ENCODE data around the gene SGSM1. TPM values are rescaled to one million over a fixed set of nuclear protein-coding genes. Genes with fewer than 3 reads are reported as not detected.

SGSM1 gene
- total RNA-seq, 4 donors from 2014 or later, result 4.2 to 6.7 (median 5.6) TPM

- no peak for TF ChIP-seq POLR2A (IDR thresholded peaks at IDR 0.05)
- no peak for TF ChIP-seq CTCF (IDR thresholded peaks at IDR 0.05)
- intact Hi-C loops (cut with DNase I), result loop anchor here (5.0 kb wide), 1 partner anchor 80 kb away; no protein-coding TSS in a partner anchor
- no peak overlapping the region for H3K27ac ChIP-seq
- no peak for DNase-seq
- no peaks in the 10 kb centered on the region for H3K27me3 ChIP-seq
- H3K4me3 ChIP-seq (replicated peaks in 1 of 3), result no peak overlapping the region
- H3K36me3 ChIP-seq, result no peaks in the 10 kb centered on the region
- WGBS, 2 donors, result 96 to 97% methylated on average over 12 to 14 of the region's 14 CpGs
- H3K9me3 ChIP-seq, result no peaks in the 10 kb centered on the region
- H3K4me1 ChIP-seq, result no peaks in the 10 kb centered on the region
Measured at GRCh38 chr22:24847490-24847889, 41.5 kb downstream of the SGSM1 start.

GRCh38 chr22:24848559-24849168 is 42.7 kb downstream of the SGSM1 start:
- H3K36me3 ChIP-seq, result no peaks in the 10 kb centered on the region
- no peak for TF ChIP-seq POLR2A (IDR thresholded peaks at IDR 0.05)
- no peak for TF ChIP-seq CTCF (IDR thresholded peaks at IDR 0.05)
- H3K27ac ChIP-seq, result no peak overlapping the region
- no peaks in the 10 kb centered on the region for H3K9me3 ChIP-seq
- H3K27me3 ChIP-seq, result no peaks in the 10 kb centered on the region
- no peak for DNase-seq
- intact Hi-C loops (cut with DNase I), result loop anchor here (5.0 kb wide), 1 partner anchor 81 kb away; no protein-coding TSS in a partner anchor
- 81 to 85% methylated on average over 3 to 4 of the region's 4 CpGs for WGBS, 2 donors
- no peak overlapping the region for H3K4me3 ChIP-seq (replicated peaks in 1 of 3)
- no peaks in the 10 kb centered on the region for H3K4me1 ChIP-seq

DNA sequence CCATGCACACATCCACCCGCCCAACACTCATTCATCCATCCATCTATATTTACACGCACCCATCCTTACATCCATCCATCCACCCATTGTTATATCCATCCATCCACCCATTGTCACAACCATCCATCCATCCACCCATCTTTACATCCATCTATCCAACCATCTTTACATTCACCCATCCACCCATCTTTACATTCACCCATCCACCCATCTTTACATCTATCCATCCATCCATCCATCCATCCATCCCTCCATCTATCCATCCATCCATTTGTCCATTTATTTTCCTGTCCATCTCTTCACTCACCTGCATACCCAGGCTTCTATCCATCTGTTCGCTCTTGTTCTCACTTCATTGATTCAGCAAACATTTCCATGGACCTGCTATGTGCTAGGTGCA is 49.8 kb downstream of the SGSM1 start:
- no peaks in the 10 kb centered on the region for H3K27me3 ChIP-seq
- no peak for DNase-seq
- H3K36me3 ChIP-seq, result no peaks in the 10 kb centered on the region
- no peak overlapping the region for H3K4me3 ChIP-seq (replicated peaks in 1 of 3)
- no peaks in the 10 kb centered on the region for H3K9me3 ChIP-seq
- H3K4me1 ChIP-seq, result no peaks in the 10 kb centered on the region
- WGBS, 2 donors, result 95 to 97% methylated on average over 3 of the region's 3 CpGs
- no peak for TF ChIP-seq POLR2A (IDR thresholded peaks at IDR 0.05)
- intact Hi-C loops (cut with DNase I), result no loop called here
- H3K27ac ChIP-seq, result no peak overlapping the region

- Histone ChIP-seq H3K27ac (no peak overlapping the region), H3K4me3 (replicated peaks in 1 of 3) (no peak overlapping the region), H3K4me1 (no peaks in the 10 kb centered on the region), H3K36me3 (no peaks in the 10 kb centered on the region), H3K9me3 (no peaks in the 10 kb centered on the region), H3K27me3 (no peaks in the 10 kb centered on the region)
- TF ChIP-seq POLR2A (IDR thresholded peaks at IDR 0.05), result no peak
- TF ChIP-seq CTCF (IDR thresholded peaks at IDR 0.05), result no peak
- no peak for DNase-seq
- intact Hi-C loops (cut with DNase I), result no loop called here
- WGBS, 2 donors, result 86 to 94% methylated on average over 2 of the region's 2 CpGs
Measured at GRCh38 chr22:24857576-24857975, 51.6 kb downstream of the SGSM1 start.

DNA sequence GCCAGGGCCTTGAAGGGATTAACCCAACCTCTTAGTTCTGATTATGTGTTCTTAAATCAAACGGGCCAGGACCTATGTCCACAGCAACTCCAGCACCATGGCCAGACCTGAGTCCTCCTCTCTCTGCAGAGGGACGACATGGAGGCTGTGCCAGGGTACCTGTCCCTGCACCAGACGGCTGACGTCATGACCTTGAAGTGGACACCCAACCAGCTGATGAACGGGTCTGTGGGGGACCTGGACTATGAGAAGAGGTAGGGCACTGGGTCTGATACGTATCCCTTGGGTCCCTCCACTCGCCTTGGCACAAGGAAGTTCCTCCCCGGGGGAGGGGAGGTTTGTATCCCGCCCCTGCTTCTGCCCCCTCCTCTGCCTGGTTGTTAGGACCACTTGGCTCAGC is 53.6 kb downstream of the SGSM1 start:
- WGBS, 2 donors, result 88 to 100% methylated on average over 8 to 9 of the region's 9 CpGs
- H3K36me3 ChIP-seq, result no peaks in the 10 kb centered on the region
- intact Hi-C loops (cut with DNase I), result no loop called here
- no peaks in the 10 kb centered on the region for H3K27me3 ChIP-seq
- H3K4me3 ChIP-seq (replicated peaks in 1 of 3), result no peak overlapping the region
- H3K4me1 ChIP-seq, result no peaks in the 10 kb centered on the region
- no peaks in the 10 kb centered on the region for H3K9me3 ChIP-seq
- DNase-seq, result no peak
- TF ChIP-seq CTCF (IDR thresholded peaks at IDR 0.05) (no peak), POLR2A (IDR thresholded peaks at IDR 0.05) (no peak)
- no peak overlapping the region for H3K27ac ChIP-seq
